Bronchial epithelial cell (primary cell): ENCODE measurements around the gene SCGB1C1. TPM values are rescaled to one million over a fixed set of nuclear protein-coding genes. Genes with fewer than 3 reads are reported as not detected.
A peak's percentile ranks its signal among the peaks of the same experiment; 100 is the strongest.

ENCODE experiments used
- DNase-seq: peaks from one replicate; pipeline ENCODE4 v3.0.0-alpha.2; 2010; ENCODE audit warnings: low read depth
- FAIRE-seq: peaks from 2 replicates; lab custom pipeline; 2011; peaks lifted over from hg19 to GRCh38; lab: Jason Lieb, UNC
- H3K27me3 ChIP-seq: 2 replicates; pipeline ENCODE4 v1.5.1; 2011; ENCODE audit warnings: low read length; ENCODE audit not compliant: control insufficient read depth, insufficient read depth
- H3K36me3 ChIP-seq: 2 replicates; pipeline ENCODE4 v1.5.1; 2011; ENCODE audit warnings: low read length; ENCODE audit not compliant: control insufficient read depth, insufficient read depth
- H3K4me3 ChIP-seq: 2 replicates; pipeline ENCODE4 v1.5.1; 2011; ENCODE audit warnings: mild to moderate bottlenecking, low read depth, low read length, control low read depth
- CTCF ChIP-seq: IDR thresholded peaks from 2 replicates; pipeline ENCODE4 v1.5.1; 2011; ENCODE audit warnings: mild to moderate bottlenecking, moderate library complexity, low read length, control low read depth, inconsistent platforms; ENCODE audit not compliant: insufficient read depth, severe bottlenecking
- total RNA-seq: library from RNA; depleted of rRNA; stranded (reverse); fragments of >200 nt; gene quantifications from 2 replicates; pipeline ENCODE4 v1.2.1, GENCODE V29; 2014

The SCGB1C1 gene
- total RNA-seq, 1 donor from 2014 or later: not detected

- FAIRE-seq: no peak
- no peak for DNase-seq
- Histone ChIP-seq H3K4me3 (no peak overlapping the region), H3K36me3 (peaks cover 30% of the 10 kb centered on the region), H3K27me3 (no peaks in the 10 kb centered on the region)
- no peak for TF ChIP-seq CTCF
Observed at GRCh38 chr11:205221-206001, 12.5 kb downstream of the SCGB1C1 start.

- Histone ChIP-seq H3K4me3 (peak overlapping the region; percentile 91), H3K36me3 (peaks cover 36% of the 10 kb centered on the region), H3K27me3 (no peaks in the 10 kb centered on the region)
- FAIRE-seq (no peak), DNase-seq (no peak)
- TF ChIP-seq CTCF: no peak
Observed at GRCh38 chr11:206002-206384, 13.1 kb downstream of the SCGB1C1 start.

GRCh38 chr11:206526-207207 lies 13.8 kb downstream of the SCGB1C1 start:
- Histone ChIP-seq H3K36me3 (peaks cover 41% of the 10 kb centered on the region), H3K4me3 (peak overlapping the region; percentile 91), H3K27me3 (no peaks in the 10 kb centered on the region)
- FAIRE-seq: no peak
- TF ChIP-seq CTCF: no peak
- no peak for DNase-seq

- no peak for TF ChIP-seq CTCF
- FAIRE-seq (no peak), DNase-seq (peak; percentile 92)
- no peaks in the 10 kb centered on the region for H3K27me3 ChIP-seq
- H3K4me3 ChIP-seq: peak within 1 kb of the TSS; percentile 91
- peaks cover 46% of the 10 kb centered on the region for H3K36me3 ChIP-seq
Observed at GRCh38 chr11:207208-207862, 14.5 kb downstream of the SCGB1C1 start, which contains the start of the genes BET1L and RIC8A. BET1L (minus strand) TSS chr11:207399; CDS start chr11:207321, 78 bp downstream. RIC8A (plus strand) TSS chr11:207708; CDS start chr11:208855, 1,147 bp downstream.

GRCh38 chr11:207863-208180 lies 14.9 kb downstream of the SCGB1C1 start:
- FAIRE-seq (no peak), DNase-seq (peak; percentile 45)
- Histone ChIP-seq H3K4me3 (peak overlapping the region; percentile 91), H3K36me3 (peaks cover 48% of the 10 kb centered on the region), H3K27me3 (no peaks in the 10 kb centered on the region)
- no peak for TF ChIP-seq CTCF
